ENCODE measurements around the gene MPHOSPH10. TPM values are rescaled to one million over a fixed set of nuclear protein-coding genes. Genes with fewer than 3 reads are reported as not detected.

The MPHOSPH10 gene
- total and polyA plus RNA-seq, 2 of the 13 experiments (the other 11 are each of a cell fraction or from before 2014, with no cell fraction given) = 37.8 to 137 TPM

GRCh38 chr2:71108091-71108490 is 22.3 kb upstream of the MPHOSPH10 start:
- peaks cover 3 to 20% of the 10 kb centered on the region in 2 experiments; a peak in 4 of 5 replicates for H3K36me3 ChIP-seq (replicated peaks in 1 of 2; ENCODE audit: control insufficient read depth in 1 of 2, insufficient read depth in 2 of 2, low read length in 2 of 2)
- ChIA-PET CTCF (ENCODE audit: low intra/inter-chr PET ratio, low total read pairs) (no interaction called here), POLR2A (no interaction called here)
- H3K9me3 ChIP-seq (ENCODE audit: low read length) = no peaks in the 10 kb centered on the region
- H2AFZ ChIP-seq (ENCODE audit: low read length) = no peak overlapping the region
- intact Hi-C loops (cut with micrococcal nuclease; ENCODE audit: unreplicated experiment) (no loop called here), in situ Hi-C loops (cut with HindIII; ENCODE audit: extremely low pct_ligation_motif_present, low pct_unique_long_range_greater_than_20kb) (no loop called here)
- peaks cover 15% of the 10 kb centered on the region for H3K4me1 ChIP-seq (ENCODE audit: insufficient read depth, low read length)
- WGBS (ENCODE audit: low lambda C conversion rate) = 99% methylated on average over 2 of the region's 2 CpGs
- BruUV-seq (replicated peaks) = no TSS peak
- H3K4me3 ChIP-seq (replicated peaks in 1 of 3; ENCODE audit: insufficient read depth in 1 of 3, low read depth in 2 of 3, low read length in 3 of 3) = no peak overlapping the region
- H3K9ac ChIP-seq (ENCODE audit: insufficient read depth, low read depth, low read length) = no peak overlapping the region
- no peak overlapping the region for H3K27ac ChIP-seq (ENCODE audit: extremely low read length, insufficient read depth, low read length)
- no peak for ATAC-seq
- H4K20me1 ChIP-seq (ENCODE audit: insufficient read depth, low read length) = no peaks in the 10 kb centered on the region
- no peaks in the 10 kb centered on the region for H3K79me2 ChIP-seq (ENCODE audit: insufficient read depth, low read length)
- H3K4me2 ChIP-seq (ENCODE audit: low read depth, low read length) = no peak overlapping the region
- TF ChIP-seq ZFYVE20 (CRISPR knock-in tag; IDR thresholded peaks at IDR 0.05; ENCODE audit: borderline replicate concordance, low read depth) = no peak
- TF ChIP-seq ZNF343 (CRISPR knock-in tag; IDR thresholded peaks at IDR 0.05) = no peak
- no peak for TF ChIP-seq SNAI1 (CRISPR knock-in tag; IDR thresholded peaks at IDR 0.05; ENCODE audit: borderline replicate concordance)
- TF ChIP-seq JUNB (CRISPR knock-in tag; IDR thresholded peaks at IDR 0.05; ENCODE audit: borderline replicate concordance) = no peak
- TF ChIP-seq ZZZ3 (CRISPR knock-in tag; IDR thresholded peaks at IDR 0.05; ENCODE audit: borderline replicate concordance) = no peak
- TF ChIP-seq SMC3 (IDR thresholded peaks at IDR 0.05; ENCODE audit: low read length) = no peak
- TF ChIP-seq ZNF580 (CRISPR knock-in tag; IDR thresholded peaks at IDR 0.05; ENCODE audit: borderline replicate concordance, low read depth) = no peak
- no peak for TF ChIP-seq BCLAF1 (IDR thresholded peaks at IDR 0.05)
- TF ChIP-seq ZNF326 (CRISPR knock-in tag; IDR thresholded peaks at IDR 0.05; ENCODE audit: borderline replicate concordance) = no peak
- TF ChIP-seq DR1 (CRISPR knock-in tag; IDR thresholded peaks at IDR 0.05) = no peak
- TF ChIP-seq ZBTB26 (CRISPR knock-in tag; IDR thresholded peaks at IDR 0.05; ENCODE audit: borderline replicate concordance) = no peak
- TF ChIP-seq AHR (CRISPR knock-in tag; IDR thresholded peaks at IDR 0.05) = no peak
- TF ChIP-seq HMGA1 (CRISPR knock-in tag; conservative IDR thresholded peaks at IDR 0.05) = no peak
- TF ChIP-seq REPIN1 (CRISPR knock-in tag; IDR thresholded peaks at IDR 0.05; ENCODE audit: borderline replicate concordance, low read depth) = no peak
- TF ChIP-seq ZNF224 (CRISPR knock-in tag; IDR thresholded peaks at IDR 0.05) = no peak
- TF ChIP-seq ZFP82 (CRISPR knock-in tag; IDR thresholded peaks at IDR 0.05; ENCODE audit: borderline replicate concordance) = no peak
- no peak for TF ChIP-seq IRF1 (CRISPR knock-in tag; IDR thresholded peaks at IDR 0.05; ENCODE audit: low read depth)
- no peak for TF ChIP-seq ATF3 (CRISPR knock-in tag; IDR thresholded peaks at IDR 0.05)
- FAIRE-seq = no peak
- H3K27me3 ChIP-seq (ENCODE audit: control insufficient read depth in 1 of 2, insufficient read depth in 2 of 2, low read length in 2 of 2) = no peaks in the 10 kb centered on the region
- DNase-seq (ENCODE audit: low spot score) = no peak
